H1 (cell line): ENCODE data around the gene MSI1. TPM values are rescaled to one million over a fixed set of nuclear protein-coding genes. Genes with fewer than 3 reads are reported as not detected.

Experiments used
- CTCF ChIA-PET: fragments of 300-600 bp; sonication (Branson Sonifier 250); formaldehyde crosslinking; loops from one replicate; lab custom pipeline; 2021; ENCODE audit not compliant: partially characterized antibody; lab: Charles Lee
- POLR2A ChIA-PET: fragments of 300-600 bp; sonication (Branson Sonifier 250); formaldehyde crosslinking; loops from one replicate; lab custom pipeline; 2021; ENCODE audit warnings: inconsistent platforms; ENCODE audit not compliant: partially characterized antibody; lab: Charles Lee
- DNase-seq, 2 experiments: peaks; one replicate each; pipeline versions ENCODE4 v3.0.0 to v3.0.0-alpha.2; 2010 to 2022; ENCODE audit warnings: low spot score in 2 of 2, low read depth in 1 of 2, mixed read lengths in 1 of 2
- FAIRE-seq: peaks from 2 replicates; lab custom pipeline; 2011; peaks lifted over from hg19 to GRCh38; lab: Jason Lieb, UNC
- H2AFZ ChIP-seq: 2 replicates; pipeline ENCODE4 v1.8.1; 2012; ENCODE audit warnings: low read length, inconsistent platforms
- H2AK5ac ChIP-seq: 2 replicates; pipeline ENCODE4 v1.6.1; 2013; ENCODE audit warnings: low read depth, low read length
- H2BK120ac ChIP-seq: replicated peaks from 2 replicates; pipeline ENCODE3; 2013; ENCODE audit warnings: low read depth, low read length, inconsistent platforms
- H2BK12ac ChIP-seq: 2 replicates; pipeline ENCODE4 v1.6.1; 2013; ENCODE audit warnings: low read depth, low read length
- H2BK15ac ChIP-seq: 2 replicates; pipeline ENCODE4 v1.6.1; 2013; ENCODE audit warnings: low read length
- H2BK20ac ChIP-seq: 2 replicates; pipeline ENCODE4 v1.6.1; 2013; ENCODE audit warnings: low read length
- H2BK5ac ChIP-seq: 2 replicates; pipeline ENCODE4 v1.6.1; 2013; ENCODE audit warnings: low read depth, low read length
- H3K14ac ChIP-seq: 2 replicates; pipeline ENCODE4 v1.6.1; 2013; ENCODE audit warnings: inconsistent platforms; ENCODE audit not compliant: insufficient read length
- H3K18ac ChIP-seq: 2 replicates; pipeline ENCODE4 v1.6.1; 2013; ENCODE audit warnings: low read length; ENCODE audit errors: extremely low read depth
- H3K23ac ChIP-seq: 2 replicates; pipeline ENCODE4 v1.6.1; 2013; ENCODE audit warnings: inconsistent platforms; ENCODE audit not compliant: insufficient read length
- H3K23me2 ChIP-seq: 2 replicates; pipeline ENCODE4 v1.6.1; 2013; ENCODE audit warnings: low read depth, low read length
- H3K27ac ChIP-seq: 2 replicates; pipeline ENCODE4 v1.6.1; 2011; ENCODE audit warnings: low read depth, low read length, inconsistent platforms
- H3K27me3 ChIP-seq, 4 experiments: replicated peaks in 1 of 4; 1 replicate in 1 of 4; 2 replicates in 3 of 4; pipeline versions ENCODE4 v1.6.1 to v1.8.1; 2011 to 2013; ENCODE audit warnings: low read length in 3 of 4, mild to moderate bottlenecking in 3 of 4, inconsistent platforms in 2 of 4, mixed read lengths in 2 of 4, moderate library complexity in 1 of 4; ENCODE audit not compliant: control insufficient read depth in 3 of 4, insufficient read depth in 3 of 4; ENCODE audit errors: extremely low read depth in 1 of 4
- H3K36me3 ChIP-seq, 4 experiments: 2 replicates each; pipeline versions ENCODE4 v1.6.1 to v1.8.1; 2011 to 2013; ENCODE audit warnings: mild to moderate bottlenecking in 4 of 4, low read length in 3 of 4, moderate library complexity in 2 of 4, control low read depth in 1 of 4, inconsistent platforms in 1 of 4; ENCODE audit not compliant: insufficient read depth in 4 of 4, control insufficient read depth in 2 of 4
- H3K4ac ChIP-seq: replicated peaks from 2 replicates; pipeline ENCODE3; 2013; ENCODE audit warnings: low read length, low read depth, mixed read lengths, inconsistent platforms; ENCODE audit not compliant: insufficient read length
- H3K4me1 ChIP-seq, 4 experiments: replicated peaks in 1 of 4; 1 replicate in 1 of 4; 2 replicates in 3 of 4; pipeline versions ENCODE4 v1.6.1 to v1.8.1; 2011 to 2013; ENCODE audit warnings: low read length in 3 of 4, inconsistent platforms in 2 of 4, mixed read lengths in 1 of 4; ENCODE audit not compliant: insufficient read depth in 4 of 4, control insufficient read depth in 3 of 4
- H3K4me2 ChIP-seq, 2 experiments: 2 replicates each; pipeline versions ENCODE4 v1.6.1 to v1.8.1; 2011 to 2013; ENCODE audit warnings: low read depth in 2 of 2, low read length in 2 of 2, control low read depth in 1 of 2, inconsistent platforms in 1 of 2, mild to moderate bottlenecking in 1 of 2; ENCODE audit not compliant: insufficient read depth in 1 of 2
- H3K4me3 ChIP-seq, 4 experiments: fragments of 200-600, 300-600 bp in 1 of 4; sonication (generic), shearing (Covaris generic), sonication (Bioruptor Twin) in 1 of 4; 2 replicates each; pipeline versions ENCODE4 v1.5.1 to v1.8.1; 2011 to 2016; ENCODE audit warnings: low read length in 4 of 4, low read depth in 3 of 4, control low read depth in 2 of 4, inconsistent platforms in 2 of 4, mild to moderate bottlenecking in 2 of 4, mixed read lengths in 1 of 4, moderate library complexity in 1 of 4; ENCODE audit not compliant: insufficient read depth in 2 of 4; ENCODE audit errors: extremely low read depth in 1 of 4
- H3K56ac ChIP-seq: replicated peaks from 2 replicates; pipeline ENCODE3; 2013; ENCODE audit warnings: low read depth, mild to moderate bottlenecking, mixed read lengths, low read length, inconsistent platforms; ENCODE audit not compliant: insufficient read length
- H3K79me1 ChIP-seq: 2 replicates; pipeline ENCODE4 v1.6.1; 2013; ENCODE audit warnings: low read depth, low read length, control low read depth
- H3K79me2 ChIP-seq, 2 experiments: 2 replicates each; pipeline versions ENCODE4 v1.6.1 to v1.8.1; 2012 to 2013; ENCODE audit warnings: low read length in 2 of 2, mild to moderate bottlenecking in 2 of 2, inconsistent platforms in 1 of 2; ENCODE audit not compliant: insufficient read depth in 2 of 2, control insufficient read depth in 1 of 2
- H3K9ac ChIP-seq, 4 experiments: replicated peaks in 1 of 4; 1 replicate in 1 of 4; 2 replicates in 3 of 4; pipeline versions ENCODE4 v1.6.1 to v1.8.1; 2011 to 2013; ENCODE audit warnings: low read depth in 3 of 4, low read length in 3 of 4, control low read depth in 2 of 4, mild to moderate bottlenecking in 2 of 4, moderate library complexity in 2 of 4, inconsistent platforms in 1 of 4; ENCODE audit errors: extremely low read depth in 1 of 4
- H3K9me3 ChIP-seq, 2 experiments: 2 replicates each; pipeline versions ENCODE4 v1.6.1 to v1.8.1; 2012 to 2013; ENCODE audit warnings: mild to moderate bottlenecking in 2 of 2, moderate library complexity in 2 of 2, control low read depth in 1 of 2, inconsistent platforms in 1 of 2, low read depth in 1 of 2, low read length in 1 of 2, mixed read lengths in 1 of 2; ENCODE audit not compliant: insufficient read depth in 2 of 2
- H4K20me1 ChIP-seq, 2 experiments: replicated peaks in 1 of 2; 2 replicates each; pipeline versions ENCODE3 to v1.8.1; 2011 to 2013; ENCODE audit warnings: inconsistent platforms in 2 of 2, low read length in 2 of 2, mild to moderate bottlenecking in 1 of 2; ENCODE audit not compliant: insufficient read depth in 2 of 2, control insufficient read depth in 1 of 2
- H4K5ac ChIP-seq: 2 replicates; pipeline ENCODE4 v1.6.1; 2013; ENCODE audit warnings: low read length, low read depth, mixed read lengths, inconsistent platforms; ENCODE audit not compliant: insufficient read length
- H4K8ac ChIP-seq: 2 replicates; pipeline ENCODE4 v1.8.0; 2013; ENCODE audit warnings: mild to moderate bottlenecking, moderate library complexity, low read length, inconsistent platforms; ENCODE audit not compliant: insufficient read depth; ENCODE audit errors: extremely low read depth
- H4K91ac ChIP-seq: replicated peaks from 2 replicates; pipeline ENCODE3; 2013; ENCODE audit warnings: low read length, mixed read lengths, inconsistent platforms; ENCODE audit not compliant: insufficient read length
- BCL11A ChIP-seq, 2 experiments: IDR thresholded peaks; one replicate each; pipeline ENCODE4 v1.6.1; 2011; ENCODE audit warnings: low read depth in 2 of 2, low read length in 2 of 2, mild to moderate bottlenecking in 2 of 2
- EZH2 ChIP-seq: fragments of 200-600 bp; sonication (generic); IDR thresholded peaks from 2 replicates; pipeline ENCODE4 v1.7.1; 2012; ENCODE audit warnings: low read depth, mild to moderate bottlenecking, moderate library complexity, low read length, inconsistent platforms; ENCODE audit not compliant: severe bottlenecking
- KDM1A ChIP-seq: fragments of 200-600, 300-600 bp; sonication (generic); IDR thresholded peaks from 2 replicates; pipeline ENCODE4 v1.7.1; 2016; ENCODE audit warnings: mild to moderate bottlenecking, low read length, borderline replicate concordance
- PHF8 ChIP-seq: fragments of 200-600 bp; sonication (generic); conservative IDR thresholded peaks from 2 replicates; pipeline ENCODE4 v1.7.1; 2012; ENCODE audit warnings: low read depth, mild to moderate bottlenecking, inconsistent platforms, low read length, moderate library complexity
- POLR2AphosphoS5 ChIP-seq: IDR thresholded peaks from 2 replicates; pipeline ENCODE4 v1.6.1; 2011; ENCODE audit warnings: low read depth, low read length
- WGBS, 2 experiments: shearing (Covaris generic) in 1 of 2; methylation state at CpG; one replicate each; pipeline versions ENCODE4 v1.1.6 to v1.1.7; 2013 to 2015; ENCODE audit warnings: low lambda C conversion rate in 2 of 2, mixed read lengths in 2 of 2, inconsistent platforms in 1 of 2, low coverage in 1 of 2, missing lambda C conversion rate in 1 of 2; ENCODE audit not compliant: insufficient replicate concordance in 2 of 2, insufficient coverage in 1 of 2, insufficient read length in 1 of 2; ENCODE audit errors: extremely low coverage in 1 of 2, missing lambda C conversion rate in 1 of 2; 5-methylcytosine and 5-hydroxymethylcytosine counted together
- polyA plus RNA-seq, 7 experiments: library from polyadenylated mRNA; depleted of rRNA in 3 of 7; stranded (reverse) in 5 of 7; unstranded in 2 of 7; fragments of >200 nt in 5 of 7; fragments of 200-250 nt in 2 of 7; gene quantifications; 1 replicate in 5 of 7; 2 replicates in 1 of 7; 4 replicates in 1 of 7; pipeline versions ENCODE4 v1.2.1 to v1.2.3, GENCODE V29; 2011 to 2013; ENCODE audit warnings: missing spikeins in 2 of 7, mixed read lengths in 2 of 7
- total RNA-seq: library from RNA; stranded (reverse); fragmentation: NEBNext Ultra II Directional; extraction: Animal tissue kit (Norgen Biotek cat#: 25700); gene quantifications from 2 replicates; pipeline ENCODE4 v1.2.1, GENCODE V29; 2021
- TF ChIP-seq, protein P1 (sequence below): IDR thresholded peaks from 2 replicates; pipeline ENCODE4 v1.6.1; 2012; ENCODE audit warnings: inconsistent platforms
- TF ChIP-seq, protein P2 (sequence below): IDR thresholded peaks from 2 replicates; pipeline ENCODE4 v1.6.1; 2012; ENCODE audit warnings: inconsistent platforms

Gene MSI1
- total and polyA plus RNA-seq, 2 of the 8 experiments (the other 6 are each of a cell fraction or from before 2014, with no cell fraction given) = 13.5 to 51.9 TPM

DNA sequence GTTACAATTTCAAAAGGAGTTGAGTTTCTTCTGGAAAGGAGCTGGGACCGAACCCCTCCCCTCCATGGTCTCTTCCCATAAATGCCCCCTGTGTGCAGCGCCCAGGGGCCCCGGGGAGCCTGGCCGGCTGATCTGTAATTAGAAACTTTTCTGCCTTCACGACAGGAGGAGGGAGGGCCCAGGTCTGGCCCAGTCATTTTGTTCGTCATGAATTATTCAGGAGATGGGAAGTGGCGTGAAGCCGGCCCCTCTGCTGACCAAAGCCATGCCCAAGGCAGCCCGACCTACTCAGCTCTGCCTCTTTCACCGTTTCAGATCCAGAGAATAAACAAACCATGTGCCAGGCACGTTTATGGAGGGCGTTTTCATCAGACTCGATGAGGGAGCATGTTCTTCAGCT is 33.3 kb upstream of the MSI1 start:
- no peak overlapping the region for H3K23ac ChIP-seq

More for the DNA sequence above, 33.3 kb upstream of the MSI1 start:
- Histone ChIP-seq H4K20me1 (no peaks in the 10 kb centered on the region), H2BK5ac (peak overlapping the region; percentile 47; the same call in 1 of the 2 replicates), H3K4me1 (peaks cover 1 to 13% (median 6%) of the 10 kb centered on the region in 4 experiments), H3K9me3 (no peaks in the 10 kb centered on the region), H2BK12ac (peak overlapping the region; percentile 89), H3K9ac (no peak overlapping the region), H3K18ac (peak overlapping the region; percentile 97), H3K27ac (no peak overlapping the region), H3K23me2 (no peaks in the 10 kb centered on the region), H2BK15ac (peak overlapping the region; percentile 23; the same call in 1 of the 2 replicates), H3K4ac (no peak overlapping the region), H2BK20ac (peak overlapping the region; percentile 13; the same call in 1 of the 2 replicates), H2AK5ac (no peak overlapping the region), H4K5ac (peak overlapping the region; percentile 46), H3K79me1 (no peaks in the 10 kb centered on the region), H3K56ac (no peak overlapping the region), H2AFZ (peak overlapping the region; percentile 68), H3K27me3 (no peaks in the 10 kb centered on the region), H3K14ac (no peak overlapping the region), H2BK120ac (no peak overlapping the region), H3K4me2 (peak overlapping the region; percentile 48 to 51), H4K8ac (no peak overlapping the region; the same call in 1 of the 2 replicates), H3K4me3 (peak overlapping the region in 1 of 4 experiments; percentile 27; a peak in 1 of 8 replicates), H3K79me2 (no peaks in the 10 kb centered on the region), H3K36me3 (no peaks in the 10 kb centered on the region), H4K91ac (peak overlapping the region; percentile 2)
- TF ChIP-seq KDM1A (peak; percentile 44; the same call in 1 of the 2 replicates), BCL11A (IDR thresholded peaks at IDR 0.05; ENCODE audit: low read depth in 2 of 2, low read length in 2 of 2) (no peak), POLR2AphosphoS5 (0 out of 2 replicates have a peak, but pooled peaks have one; percentile 25), PHF8 (no peak), EZH2 (no peak)
- TF ChIP-seq, protein P1, sequence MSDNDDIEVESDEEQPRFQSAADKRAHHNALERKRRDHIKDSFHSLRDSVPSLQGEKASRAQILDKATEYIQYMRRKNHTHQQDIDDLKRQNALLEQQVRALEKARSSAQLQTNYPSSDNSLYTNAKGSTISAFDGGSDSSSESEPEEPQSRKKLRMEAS = peak; percentile 79
- TF ChIP-seq, protein P2, sequence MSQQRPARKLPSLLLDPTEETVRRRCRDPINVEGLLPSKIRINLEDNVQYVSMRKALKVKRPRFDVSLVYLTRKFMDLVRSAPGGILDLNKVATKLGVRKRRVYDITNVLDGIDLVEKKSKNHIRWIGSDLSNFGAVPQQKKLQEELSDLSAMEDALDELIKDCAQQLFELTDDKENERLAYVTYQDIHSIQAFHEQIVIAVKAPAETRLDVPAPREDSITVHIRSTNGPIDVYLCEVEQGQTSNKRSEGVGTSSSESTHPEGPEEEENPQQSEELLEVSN = peak; percentile 14; the same call in 1 of the 2 replicates
- ChIA-PET POLR2A (interaction anchor here (0.7 to 3.8 kb wide), 12 partner anchors 8 to 201 kb away, joined by 3 to 18 read pairs (median 4); no protein-coding TSS in a partner anchor), CTCF (interaction anchor here (1.0 to 4.5 kb wide), 11 partner anchors 8 to 167 kb away, joined by 3 to 22 read pairs (median 4); no protein-coding TSS in a partner anchor)
- FAIRE-seq (peak; percentile 62), DNase-seq (peak in 1 of 2 experiments; percentile 59)
- 27% methylated on average over 13 of the region's 13 CpGs; no CpG with 5 or more reads in 1 of the 2 experiments for WGBS, 2 experiments
